PFSK-1 (cell line): ENCODE results near the gene HTR2A.

Source experiments
- FOXP2 ChIP-seq: optimal IDR thresholded peaks from 2 replicates; pipeline ENCODE3; 2011; ENCODE audit warnings: borderline replicate concordance, control low read depth, inconsistent platforms; ENCODE audit not compliant: insufficient read depth; ENCODE audit errors: extremely low read length, extremely low read depth
- POLR2AphosphoS5 ChIP-seq: IDR thresholded peaks from 2 replicates; pipeline ENCODE4 v1.6.1; 2012; ENCODE audit warnings: low read depth, mild to moderate bottlenecking, control low read depth, low read length, moderate library complexity
- SIN3A ChIP-seq: IDR thresholded peaks from 2 replicates; pipeline ENCODE4 v1.6.1; 2012; ENCODE audit warnings: mild to moderate bottlenecking, low read length, moderate library complexity, borderline replicate concordance; ENCODE audit not compliant: insufficient read depth
- TAF1 ChIP-seq: IDR thresholded peaks from 2 replicates; pipeline ENCODE4 v1.6.1; 2012; ENCODE audit warnings: low read length, control low read depth, borderline replicate concordance; ENCODE audit not compliant: insufficient read depth
- TF ChIP-seq, protein P1 (sequence below), 2 experiments: IDR thresholded peaks; 2 replicates each; pipeline versions ENCODE4 v1.6.1 to v1.8.0; 2011 to 2012; ENCODE audit warnings: low read depth in 2 of 2, low read length in 2 of 2, control low read depth in 1 of 2, inconsistent platforms in 1 of 2, mild to moderate bottlenecking in 1 of 2, moderate library complexity in 1 of 2; ENCODE audit not compliant: insufficient read depth in 1 of 2

HTR2A gene

GRCh38 chr13:46797501-46798237, 99.2 kb downstream of the HTR2A start:
- TF ChIP-seq, protein P1, sequence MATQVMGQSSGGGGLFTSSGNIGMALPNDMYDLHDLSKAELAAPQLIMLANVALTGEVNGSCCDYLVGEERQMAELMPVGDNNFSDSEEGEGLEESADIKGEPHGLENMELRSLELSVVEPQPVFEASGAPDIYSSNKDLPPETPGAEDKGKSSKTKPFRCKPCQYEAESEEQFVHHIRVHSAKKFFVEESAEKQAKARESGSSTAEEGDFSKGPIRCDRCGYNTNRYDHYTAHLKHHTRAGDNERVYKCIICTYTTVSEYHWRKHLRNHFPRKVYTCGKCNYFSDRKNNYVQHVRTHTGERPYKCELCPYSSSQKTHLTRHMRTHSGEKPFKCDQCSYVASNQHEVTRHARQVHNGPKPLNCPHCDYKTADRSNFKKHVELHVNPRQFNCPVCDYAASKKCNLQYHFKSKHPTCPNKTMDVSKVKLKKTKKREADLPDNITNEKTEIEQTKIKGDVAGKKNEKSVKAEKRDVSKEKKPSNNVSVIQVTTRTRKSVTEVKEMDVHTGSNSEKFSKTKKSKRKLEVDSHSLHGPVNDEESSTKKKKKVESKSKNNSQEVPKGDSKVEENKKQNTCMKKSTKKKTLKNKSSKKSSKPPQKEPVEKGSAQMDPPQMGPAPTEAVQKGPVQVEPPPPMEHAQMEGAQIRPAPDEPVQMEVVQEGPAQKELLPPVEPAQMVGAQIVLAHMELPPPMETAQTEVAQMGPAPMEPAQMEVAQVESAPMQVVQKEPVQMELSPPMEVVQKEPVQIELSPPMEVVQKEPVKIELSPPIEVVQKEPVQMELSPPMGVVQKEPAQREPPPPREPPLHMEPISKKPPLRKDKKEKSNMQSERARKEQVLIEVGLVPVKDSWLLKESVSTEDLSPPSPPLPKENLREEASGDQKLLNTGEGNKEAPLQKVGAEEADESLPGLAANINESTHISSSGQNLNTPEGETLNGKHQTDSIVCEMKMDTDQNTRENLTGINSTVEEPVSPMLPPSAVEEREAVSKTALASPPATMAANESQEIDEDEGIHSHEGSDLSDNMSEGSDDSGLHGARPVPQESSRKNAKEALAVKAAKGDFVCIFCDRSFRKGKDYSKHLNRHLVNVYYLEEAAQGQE (IDR thresholded peaks at IDR 0.05; ENCODE audit: insufficient read depth in 1 of 2, low read depth in 2 of 2, low read length in 2 of 2) = no peak
- no peak for TF ChIP-seq POLR2AphosphoS5
- TF ChIP-seq TAF1 = no peak
- no peak for TF ChIP-seq SIN3A
- TF ChIP-seq FOXP2 = no peak

DNA sequence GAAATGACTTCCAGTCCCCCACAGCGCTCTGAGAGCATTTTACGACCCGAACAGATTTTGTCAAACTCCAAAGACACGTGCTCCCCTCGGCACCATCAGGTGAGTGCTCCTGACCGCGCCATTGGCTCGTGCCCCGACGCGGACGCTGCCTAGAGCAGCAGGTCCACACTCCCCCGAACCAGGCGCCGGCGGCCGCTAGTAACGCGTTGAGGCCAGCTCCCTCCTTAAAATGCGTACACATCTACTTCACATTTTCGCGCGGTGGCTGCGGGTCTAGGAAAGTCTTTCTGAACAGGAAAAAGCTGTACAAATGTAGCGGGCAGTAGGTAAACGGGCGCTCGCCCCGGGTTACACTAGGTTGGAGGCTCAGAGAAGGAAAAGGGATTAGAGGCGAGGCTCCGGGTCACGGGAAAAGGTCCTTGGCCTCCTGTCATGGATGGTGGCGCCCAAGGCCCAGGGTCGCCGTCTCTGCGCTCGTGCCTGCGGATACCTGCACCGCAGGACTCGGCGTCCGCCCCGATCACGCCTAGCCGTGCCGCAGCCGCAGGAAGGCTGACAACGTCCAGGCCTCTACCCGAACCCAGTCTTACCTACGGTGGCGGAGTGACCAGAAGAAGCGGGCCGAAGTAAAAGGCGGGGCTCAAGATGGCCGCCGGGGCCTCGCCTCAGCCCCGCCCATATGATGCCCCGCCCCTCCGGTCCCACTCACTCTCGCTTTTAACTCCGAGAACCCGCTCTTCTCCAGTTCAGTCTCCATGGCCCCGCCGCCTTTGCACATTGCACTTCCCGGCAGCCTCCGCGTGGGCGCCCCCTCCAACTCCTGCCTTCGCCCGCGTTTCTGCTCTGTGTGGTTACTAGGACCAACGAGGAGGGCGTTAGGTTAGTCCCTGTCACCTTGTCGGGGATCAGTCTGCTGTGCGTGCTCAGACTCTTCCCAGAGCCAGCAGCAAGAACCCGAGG, 100.1 kb downstream of the HTR2A start, which contains the start of gene ESD:
ESD (minus strand) TSS at position 647 of the 960 bp plus-strand sequence. CDS start 5,748 bp downstream, outside the sequence.
- TF ChIP-seq FOXP2 (no peak), POLR2AphosphoS5 (peak; percentile 79)

DNA sequence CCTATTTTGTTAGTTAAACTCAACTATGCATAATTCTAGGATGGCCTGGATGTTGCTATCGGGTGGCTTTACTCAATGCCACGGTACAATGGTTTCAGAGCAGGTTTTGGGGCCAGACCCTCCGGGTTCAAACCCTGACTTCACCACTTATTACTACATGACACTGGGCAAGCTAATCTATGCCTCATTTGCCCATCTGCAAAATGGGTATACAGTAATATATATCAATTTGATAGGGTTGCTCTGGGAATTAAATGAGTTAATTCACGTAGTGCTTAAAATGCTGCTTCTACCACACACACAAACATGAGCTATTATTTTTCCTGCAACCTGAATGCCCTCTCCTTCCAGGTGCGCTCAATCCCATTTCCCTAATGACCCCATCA, 100.7 kb downstream of the HTR2A start:
- TF ChIP-seq SIN3A (no peak), POLR2AphosphoS5 (no peak), FOXP2 (no peak), TAF1 (no peak)
- TF ChIP-seq, protein P1 (IDR thresholded peaks at IDR 0.05; ENCODE audit: insufficient read depth in 1 of 2, low read depth in 2 of 2, low read length in 2 of 2) = no peak

DNA sequence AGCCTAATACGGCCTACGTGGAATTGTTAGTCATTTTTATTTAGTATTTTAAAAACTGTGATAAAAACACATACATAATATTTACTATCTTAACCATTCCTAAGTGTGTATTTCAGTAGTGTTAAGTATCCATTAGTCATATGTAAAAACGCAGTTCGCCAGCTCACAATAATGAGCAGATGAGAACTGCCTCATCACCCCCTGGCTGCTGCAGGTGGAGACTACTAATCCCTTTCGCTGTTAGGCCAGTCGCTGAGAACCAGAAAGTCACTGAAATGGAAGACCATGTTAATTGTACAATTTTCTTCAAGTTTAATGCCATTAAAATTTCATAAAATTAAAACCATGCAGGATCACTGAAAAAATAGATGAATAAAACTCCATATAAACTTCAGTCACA, 101.5 kb downstream of the HTR2A start:
- no peak for TF ChIP-seq POLR2AphosphoS5
- TF ChIP-seq, protein P1 (IDR thresholded peaks at IDR 0.05; ENCODE audit: insufficient read depth in 1 of 2, low read depth in 2 of 2, low read length in 2 of 2) = no peak
- TF ChIP-seq FOXP2 = no peak
- no peak for TF ChIP-seq SIN3A
- TF ChIP-seq TAF1 = no peak

GRCh38 chr13:46783504-46783903, 113.3 kb downstream of the HTR2A start:
- no peak for TF ChIP-seq SIN3A
- TF ChIP-seq POLR2AphosphoS5 = no peak
- no peak for TF ChIP-seq TAF1
- TF ChIP-seq FOXP2 = no peak
- TF ChIP-seq, protein P1 (IDR thresholded peaks at IDR 0.05; ENCODE audit: insufficient read depth in 1 of 2, low read depth in 2 of 2, low read length in 2 of 2) = no peak
